Neural cell (in vitro differentiated cells): Measurements from ENCODE around the gene COL15A1.

Experiments
- CTCF ChIP-seq: fragments of 450-650 bp; IDR thresholded peaks from 2 replicates; pipeline ENCODE4 v1.5.1; 2014; ENCODE audit warnings: antibody characterized with exemption, mild to moderate bottlenecking, moderate library complexity; ENCODE audit not compliant: poor library complexity, severe bottlenecking
- RAD21 ChIP-seq: fragments of 450-650 bp; conservative IDR thresholded peaks from 2 replicates; pipeline ENCODE4 v1.6.1; 2014; ENCODE audit warnings: antibody characterized with exemption, mild to moderate bottlenecking, moderate library complexity

DNA sequence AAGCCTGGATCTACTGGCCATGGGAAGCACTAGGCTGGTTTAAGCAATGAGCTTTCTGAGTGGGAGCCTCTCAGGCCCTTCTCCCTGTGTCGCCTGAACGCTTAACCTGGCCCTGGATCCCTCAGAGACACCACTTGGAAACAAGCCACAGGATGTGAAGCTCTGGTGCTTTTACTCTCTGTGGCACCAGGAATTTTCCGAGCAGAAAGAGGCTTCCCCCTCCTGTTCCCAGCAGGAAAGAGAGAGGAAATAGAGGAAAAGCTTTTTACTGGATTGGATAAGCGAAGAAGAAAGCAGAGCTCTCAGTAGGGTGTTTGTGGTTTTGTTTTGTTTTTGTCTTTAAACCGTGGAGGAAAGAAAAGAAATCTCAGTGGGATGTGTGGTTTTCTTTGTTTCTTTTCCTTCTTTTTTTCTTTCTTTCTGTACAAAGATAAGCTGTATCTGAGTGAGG lies 34.5 kb downstream of the COL15A1 start:
- TF ChIP-seq CTCF (no peak), RAD21 (no peak)
